ENCODE results near the gene SMYD3. TPM values are rescaled to one million over a fixed set of nuclear protein-coding genes. Genes with fewer than 3 reads are reported as not detected.

SMYD3 gene
- total RNA-seq, 1 donor from 2014 or later = 5.6 TPM

DNA sequence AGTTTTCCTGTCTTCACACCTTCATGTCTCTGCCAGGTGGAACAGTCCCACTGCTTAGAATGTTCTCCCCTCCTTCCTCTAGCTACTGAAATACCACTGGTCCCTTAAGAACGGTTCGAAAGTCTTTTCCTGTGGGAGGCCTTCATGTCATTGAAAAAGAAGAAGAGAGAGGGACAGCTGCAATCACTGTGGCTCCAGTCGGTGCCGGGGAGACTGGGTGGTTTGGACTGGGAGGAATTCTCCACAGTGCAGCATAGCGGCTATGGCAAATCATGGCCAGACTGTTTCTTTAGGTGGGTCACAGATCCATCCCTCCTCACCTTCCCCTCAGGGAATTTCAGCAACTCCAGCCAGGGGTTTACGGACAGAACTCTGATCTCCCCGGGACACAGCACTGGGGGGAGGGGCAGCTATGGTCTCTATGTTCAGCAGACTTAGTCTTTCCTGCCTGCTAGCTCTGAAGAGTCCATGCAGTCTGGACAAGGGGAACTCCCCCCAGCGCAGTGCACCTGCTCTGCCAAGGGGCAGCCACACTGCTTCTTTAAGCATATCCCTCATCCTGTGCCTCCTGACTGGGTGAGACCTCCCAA is 567.2 kb downstream of the SMYD3 start:
- intact Hi-C loops (cut with DNase I) = no loop called here
- DNase-seq (ENCODE audit: low spot score) = no peak

DNA sequence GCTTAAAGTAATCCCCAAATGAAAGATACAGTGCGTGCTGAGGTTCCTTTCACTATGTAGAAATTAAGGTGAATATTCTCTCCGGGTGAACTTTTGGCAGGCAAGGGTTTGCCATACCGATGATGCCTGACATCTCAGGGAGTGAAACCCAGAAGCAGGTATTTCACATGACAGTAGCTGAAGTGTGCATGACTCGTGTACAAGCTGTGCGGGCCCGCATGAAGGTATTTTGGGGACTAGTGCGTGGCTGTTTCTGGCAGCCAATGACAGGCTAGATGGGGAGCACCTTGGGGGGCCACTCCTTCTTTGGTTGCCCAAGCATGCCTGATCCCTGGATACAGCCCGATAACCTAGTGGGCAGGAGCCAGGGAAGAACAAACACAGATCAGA is 569.0 kb downstream of the SMYD3 start:
- intact Hi-C loops (cut with DNase I) = no loop called here
- DNase-seq (ENCODE audit: low spot score) = no peak

DNA sequence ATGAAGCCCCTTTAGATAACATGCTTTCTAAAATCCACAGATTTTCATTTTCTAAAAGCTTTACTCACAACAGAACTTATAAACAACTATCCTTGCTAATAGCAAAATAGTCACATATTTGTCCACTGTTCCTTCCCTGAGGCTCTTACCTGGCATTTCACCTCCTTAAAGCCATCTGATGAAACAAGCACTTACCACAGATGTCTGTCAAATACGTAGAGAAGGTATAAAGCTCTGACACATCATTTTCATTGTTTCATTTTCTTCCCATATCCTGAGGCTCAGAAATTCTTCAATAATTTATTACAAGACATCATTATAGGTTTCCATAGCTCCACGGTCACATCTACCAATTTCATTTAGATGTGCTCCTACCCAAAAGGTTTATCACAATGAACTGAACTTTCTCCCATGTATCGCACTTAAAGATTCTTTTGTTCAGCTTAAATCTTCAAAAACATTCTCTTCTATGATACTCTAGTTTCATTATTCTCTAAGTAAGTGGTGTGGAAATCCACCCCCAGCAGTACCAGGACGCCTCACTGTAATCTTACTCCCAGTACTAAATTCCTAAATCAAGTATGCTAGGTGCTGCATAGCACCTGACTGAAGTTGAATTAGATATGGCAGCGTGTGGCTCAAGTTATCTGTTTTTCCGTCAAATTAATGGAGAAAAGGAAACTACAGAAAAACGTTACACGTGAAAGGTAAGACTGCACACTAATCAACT is 569.6 kb downstream of the SMYD3 start:
- DNase-seq (ENCODE audit: low spot score) = no peak
- intact Hi-C loops (cut with DNase I) = no loop called here

DNA sequence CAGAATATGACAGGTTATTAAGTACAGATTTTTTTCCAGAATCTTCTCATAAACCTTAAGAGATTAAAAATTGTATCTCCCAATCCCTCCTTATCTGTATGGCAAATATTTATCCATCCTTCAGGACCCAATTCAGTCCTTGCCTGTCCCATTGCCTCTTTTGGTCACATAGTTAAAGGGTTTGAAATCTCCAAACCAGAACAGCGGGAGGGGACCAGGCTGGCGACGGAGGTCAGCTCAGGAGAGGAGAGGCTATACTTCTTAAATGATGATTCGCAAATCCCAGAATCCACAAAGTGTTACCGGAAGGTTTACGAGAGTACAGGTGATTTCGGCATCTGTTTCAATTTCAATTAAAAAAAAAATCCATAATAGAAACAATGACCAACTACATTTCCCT is 572.7 kb downstream of the SMYD3 start:
- intact Hi-C loops (cut with DNase I) = no loop called here
- DNase-seq (ENCODE audit: low spot score) = no peak

DNA sequence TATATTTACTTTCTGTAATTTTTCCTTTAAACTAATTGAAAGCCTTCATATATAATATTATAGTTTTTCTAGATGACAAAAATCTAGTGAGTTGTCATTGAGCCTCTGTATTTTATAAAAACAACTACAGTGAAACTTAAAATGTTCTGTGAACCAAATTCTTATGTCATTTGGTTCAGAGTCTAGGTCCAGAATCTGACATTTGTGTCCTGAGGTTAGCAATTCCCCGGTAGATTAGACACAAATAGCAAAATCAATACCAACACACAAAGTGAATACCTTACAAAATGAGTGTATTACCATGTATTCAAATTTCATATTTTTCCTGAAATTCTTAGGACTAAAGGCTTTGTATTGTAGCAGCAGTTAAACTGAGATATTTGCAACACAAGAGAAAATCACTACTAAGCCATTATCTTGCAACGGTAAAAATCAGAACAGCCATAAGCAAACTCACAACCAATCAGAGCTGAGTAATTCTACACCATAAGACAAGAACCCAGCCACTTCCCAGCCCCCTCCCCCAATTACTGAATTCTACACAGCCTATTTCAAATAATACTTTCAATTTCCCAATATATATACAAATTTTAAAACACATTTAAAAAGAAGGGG is 573.5 kb downstream of the SMYD3 start:
- intact Hi-C loops (cut with DNase I) = no loop called here
- DNase-seq (ENCODE audit: low spot score) = no peak

DNA sequence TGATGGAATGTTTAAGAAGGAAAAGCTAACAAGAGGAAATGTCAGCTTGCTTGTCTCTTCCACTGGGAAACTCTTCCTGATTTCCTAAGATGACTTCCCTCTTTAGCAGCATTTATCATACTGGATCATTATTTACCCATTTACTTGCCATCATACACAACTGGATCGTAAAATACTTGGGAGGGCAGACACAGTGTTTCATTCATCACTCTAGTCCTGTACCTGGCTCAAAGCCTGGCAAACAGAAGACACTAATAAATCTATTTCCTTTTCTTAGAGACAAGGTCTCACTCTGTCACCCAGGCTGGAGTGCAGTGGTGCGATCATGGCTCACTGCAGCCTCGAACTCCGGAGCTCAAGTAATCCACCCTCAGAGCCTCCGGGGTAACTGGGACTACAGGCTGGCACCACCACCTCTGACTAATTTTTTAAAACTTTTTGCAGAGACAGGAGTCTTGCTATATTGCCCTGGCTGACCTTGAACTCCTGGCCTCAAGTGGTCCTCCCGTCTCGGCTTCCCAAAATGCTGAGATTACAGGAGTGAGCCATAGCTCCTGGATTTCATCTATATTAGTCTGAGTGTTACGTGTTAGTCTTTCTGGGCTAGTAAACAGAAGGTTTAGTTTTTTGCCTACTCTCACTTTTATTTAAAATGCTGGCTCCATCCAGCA is 574.6 kb downstream of the SMYD3 start:
- intact Hi-C loops (cut with DNase I) = no loop called here
- DNase-seq (ENCODE audit: low spot score) = no peak

DNA sequence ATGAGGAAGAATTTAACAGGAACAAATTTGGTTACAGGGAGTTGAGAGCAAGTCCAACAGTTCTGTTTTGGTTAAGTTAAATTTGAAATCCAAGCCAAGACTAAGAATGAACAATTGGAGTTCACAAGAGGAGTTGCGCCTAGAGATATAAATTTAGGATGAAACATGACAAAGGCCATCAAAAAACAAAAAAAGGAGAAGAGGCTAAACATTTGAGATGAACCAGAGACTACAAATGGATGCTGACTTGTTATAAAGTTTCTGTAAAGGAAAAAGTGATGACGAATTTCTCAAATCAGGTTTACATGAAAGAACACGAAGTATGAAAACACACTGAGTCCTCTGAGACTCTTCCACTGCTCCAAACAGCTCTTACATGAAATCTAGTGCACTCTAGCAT is 575.6 kb downstream of the SMYD3 start:
- no peak for DNase-seq (ENCODE audit: low spot score)
- intact Hi-C loops (cut with DNase I) = no loop called here

DNA sequence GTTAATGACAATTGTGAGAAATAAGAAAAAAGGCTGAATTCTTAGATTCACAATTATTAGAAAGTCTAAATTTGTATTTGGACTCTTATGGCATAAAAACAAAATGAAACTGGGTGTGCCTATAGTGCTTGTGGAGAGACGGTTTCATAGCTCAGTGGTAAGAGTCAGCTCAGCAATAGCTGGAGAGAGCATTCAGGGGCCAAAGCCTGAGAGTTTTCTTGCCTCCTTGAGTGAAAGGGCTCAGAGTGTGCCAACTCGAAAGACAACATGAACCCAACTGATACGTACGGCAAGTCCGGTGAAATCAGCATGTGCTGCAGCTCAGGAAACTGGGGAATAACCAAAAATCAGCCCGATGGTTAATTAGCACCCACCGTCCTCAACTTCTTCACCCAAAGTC is 577.9 kb downstream of the SMYD3 start:
- DNase-seq (ENCODE audit: low spot score) = no peak
- intact Hi-C loops (cut with DNase I) = no loop called here

DNA sequence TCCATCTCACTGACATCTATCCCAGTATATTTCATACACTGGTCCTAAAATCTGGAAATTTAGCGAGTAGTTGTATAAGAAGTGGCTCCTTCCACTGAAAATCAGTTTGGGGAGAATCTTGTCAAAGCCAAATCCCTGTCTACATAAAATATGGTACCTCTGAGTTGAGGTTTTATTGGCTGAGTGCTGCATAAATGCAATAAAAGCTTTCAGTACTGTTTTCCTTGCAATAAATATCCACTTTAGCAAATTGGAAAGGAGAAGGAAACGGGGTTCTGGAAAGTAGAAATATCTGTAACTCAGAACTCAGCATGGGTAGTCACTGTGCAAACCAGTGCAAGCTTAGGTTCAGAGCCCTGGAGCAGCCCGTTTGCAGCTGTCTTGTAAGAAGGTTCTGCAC is 580.2 kb downstream of the SMYD3 start:
- intact Hi-C loops (cut with DNase I) = no loop called here
- no peak for DNase-seq (ENCODE audit: low spot score)

DNA sequence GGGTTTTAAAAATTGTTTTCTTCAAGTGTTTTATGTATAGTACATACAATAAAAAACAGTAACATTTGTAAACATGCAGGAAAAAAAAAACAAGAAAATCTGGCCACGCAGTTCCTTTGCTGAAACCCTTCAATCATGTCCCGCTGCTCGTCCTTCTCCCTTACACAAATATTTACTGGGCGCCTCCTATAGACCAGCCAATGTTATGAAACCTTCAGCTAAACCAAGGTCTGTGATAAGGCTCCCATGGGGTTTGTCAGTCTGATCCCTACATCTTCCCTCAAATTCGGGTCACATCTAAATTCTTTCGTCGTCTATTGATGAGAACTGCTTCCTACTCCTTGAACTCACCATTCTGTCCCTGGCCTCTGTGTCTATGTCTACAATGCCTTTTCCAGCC is 583.9 kb downstream of the SMYD3 start:
- intact Hi-C loops (cut with DNase I) = no loop called here
- DNase-seq (ENCODE audit: low spot score) = no peak

DNA sequence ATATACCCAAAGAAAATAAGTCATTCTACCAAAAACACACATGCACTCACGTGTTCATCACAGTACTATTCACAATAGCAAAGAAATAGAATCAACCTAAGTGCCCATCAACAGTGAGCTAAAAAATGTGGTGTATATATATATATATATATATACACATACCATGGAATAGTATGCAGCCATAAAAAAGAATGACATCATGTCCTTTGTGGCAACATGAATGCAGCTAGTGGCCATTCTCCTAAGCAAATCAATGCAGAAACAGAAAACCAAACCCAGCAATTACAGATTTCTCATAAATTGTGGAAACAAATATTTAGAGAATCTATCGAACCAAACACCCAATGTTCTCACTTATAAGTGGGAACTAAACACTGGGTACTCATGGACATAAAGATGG is 585.7 kb downstream of the SMYD3 start:
- no peak for DNase-seq (ENCODE audit: low spot score)
- intact Hi-C loops (cut with DNase I) = no loop called here

DNA sequence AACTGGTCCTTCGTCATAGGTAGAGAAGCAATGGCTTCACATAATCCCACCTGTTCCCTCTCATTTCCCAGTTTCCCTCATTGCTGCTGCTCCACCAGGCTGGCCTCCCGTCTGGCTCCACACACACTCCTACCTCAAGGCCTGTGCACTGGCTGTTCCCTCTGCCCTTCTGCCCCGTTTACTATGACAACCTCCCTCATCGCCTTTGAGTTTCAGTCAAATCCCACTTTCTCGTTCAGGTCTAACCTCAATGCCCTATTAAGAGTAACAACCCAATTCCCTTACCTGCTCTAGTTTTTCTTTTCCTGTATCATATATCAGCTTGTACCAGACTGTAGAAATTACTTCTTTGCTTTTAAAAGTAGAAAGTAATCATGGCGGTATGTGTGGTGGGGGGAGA is 589.7 kb downstream of the SMYD3 start:
- intact Hi-C loops (cut with DNase I) = no loop called here
- no peak for DNase-seq (ENCODE audit: low spot score)

DNA sequence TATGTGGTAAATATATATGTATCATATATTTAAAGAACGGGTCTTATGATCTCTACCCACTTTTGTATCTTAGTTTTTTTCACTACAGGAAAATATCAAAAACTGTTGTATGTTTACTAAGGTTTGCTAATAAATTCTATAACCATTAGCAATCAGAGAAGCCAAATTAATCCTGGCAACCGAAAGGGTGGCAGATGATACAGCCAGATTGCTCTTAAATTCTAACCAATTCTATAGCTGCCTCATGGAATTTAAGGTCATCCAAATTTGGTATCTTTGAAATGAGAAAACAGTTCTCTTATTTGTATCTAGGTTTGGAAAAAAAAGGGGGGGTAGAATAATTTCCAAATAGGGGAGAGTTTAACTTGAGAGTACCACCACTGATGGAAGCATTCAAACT is 591.2 kb downstream of the SMYD3 start:
- DNase-seq (ENCODE audit: low spot score) = no peak
- intact Hi-C loops (cut with DNase I) = no loop called here

DNA sequence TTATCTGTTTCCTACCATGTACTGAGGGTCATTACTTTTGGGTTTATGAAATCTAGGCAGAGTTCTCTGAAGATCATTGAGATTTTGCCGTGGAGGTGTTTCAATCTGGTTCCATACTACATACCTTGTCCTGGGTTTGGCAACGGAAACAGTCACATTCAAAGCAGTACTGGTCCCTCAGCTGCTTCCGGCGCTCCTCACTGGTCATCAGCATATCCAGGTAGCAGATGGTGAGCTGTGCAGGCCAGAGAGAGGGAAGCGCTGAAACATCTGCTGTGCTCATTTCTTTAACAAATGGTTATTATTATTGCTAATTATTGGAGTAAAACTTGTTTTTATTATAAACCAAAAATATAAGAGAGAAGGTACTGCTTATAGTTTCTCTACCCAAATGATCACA is 591.7 kb downstream of the SMYD3 start:
- intact Hi-C loops (cut with DNase I) = no loop called here
- no peak for DNase-seq (ENCODE audit: low spot score)

DNA sequence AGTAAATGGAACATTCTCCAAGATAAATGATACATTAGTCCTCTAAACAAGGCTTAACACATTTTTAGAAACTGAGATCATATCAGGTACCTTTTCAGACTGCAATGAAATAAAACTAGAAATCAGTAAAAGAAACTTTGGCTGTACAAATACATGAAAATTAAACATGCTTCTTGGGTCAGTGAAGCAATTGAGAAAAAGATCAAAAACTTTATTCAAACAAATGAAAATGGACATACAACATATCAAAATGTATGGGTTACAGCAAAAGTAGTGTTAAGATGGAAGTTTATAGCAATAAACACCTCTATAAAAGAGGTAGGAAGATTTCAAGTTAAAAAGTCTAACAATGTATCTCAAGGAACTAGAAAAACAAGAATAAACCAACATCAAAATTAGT is 598.5 kb downstream of the SMYD3 start:
- intact Hi-C loops (cut with DNase I) = no loop called here
- no peak for DNase-seq (ENCODE audit: low spot score)

DNA sequence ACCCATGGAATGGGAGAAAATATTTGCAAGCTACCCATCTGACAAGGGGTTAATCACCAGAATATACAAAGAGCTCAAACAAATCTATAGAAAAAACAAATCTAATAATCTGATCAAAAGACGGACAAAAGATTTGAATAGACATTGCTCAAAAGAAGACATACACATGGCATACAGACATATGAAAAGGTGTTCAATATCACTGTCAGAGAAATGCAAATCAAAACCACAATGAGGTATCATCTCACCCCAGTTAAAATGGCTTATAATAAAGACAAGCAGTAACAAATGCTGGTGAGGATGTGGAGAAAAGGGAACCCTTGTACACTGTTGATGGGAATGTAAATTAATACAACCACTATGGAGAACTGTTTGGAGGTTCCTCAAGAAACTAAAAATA is 600.9 kb downstream of the SMYD3 start:
- no peak for DNase-seq (ENCODE audit: low spot score)
- intact Hi-C loops (cut with DNase I) = no loop called here

DNA sequence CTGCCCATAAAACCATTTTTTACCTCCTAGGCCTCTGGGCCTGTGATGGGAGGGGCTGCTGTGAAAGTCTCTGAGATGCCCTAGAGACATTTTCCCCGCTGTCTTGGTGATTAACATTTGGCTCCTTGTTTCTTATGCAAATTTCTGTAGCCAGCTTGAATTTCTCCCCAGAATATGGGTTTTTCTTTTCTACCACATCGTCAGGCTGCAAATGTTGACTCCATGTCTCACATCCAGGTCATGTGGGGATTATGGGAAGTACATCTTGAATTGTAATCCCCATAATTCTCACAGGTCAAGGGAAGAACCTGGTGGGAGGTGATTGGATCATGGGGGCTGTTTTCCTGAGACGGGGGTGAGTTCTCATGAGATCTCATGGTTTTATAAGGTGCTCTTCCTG is 603.2 kb downstream of the SMYD3 start:
- no peak for DNase-seq (ENCODE audit: low spot score)
- intact Hi-C loops (cut with DNase I) = no loop called here

DNA sequence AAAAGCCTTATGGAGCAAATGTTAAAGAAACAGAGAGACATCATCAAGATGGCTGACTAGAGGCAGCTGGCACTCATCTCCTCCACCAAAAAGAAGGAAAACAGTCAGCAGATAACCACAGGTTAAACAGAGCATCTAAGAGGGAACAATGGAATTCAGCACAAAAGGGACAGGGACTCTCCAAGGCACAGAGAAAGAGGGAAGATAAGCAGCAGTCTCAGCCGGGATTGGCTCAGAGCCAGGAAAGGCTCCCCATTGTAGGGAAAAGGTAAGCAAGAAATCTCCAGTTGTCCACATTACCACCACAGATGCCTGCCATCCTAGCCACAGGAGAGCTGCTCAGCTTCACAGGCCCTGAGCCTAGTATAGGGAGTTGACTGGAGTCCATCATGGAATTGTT is 605.5 kb downstream of the SMYD3 start:
- intact Hi-C loops (cut with DNase I) = no loop called here
- no peak for DNase-seq (ENCODE audit: low spot score)

DNA sequence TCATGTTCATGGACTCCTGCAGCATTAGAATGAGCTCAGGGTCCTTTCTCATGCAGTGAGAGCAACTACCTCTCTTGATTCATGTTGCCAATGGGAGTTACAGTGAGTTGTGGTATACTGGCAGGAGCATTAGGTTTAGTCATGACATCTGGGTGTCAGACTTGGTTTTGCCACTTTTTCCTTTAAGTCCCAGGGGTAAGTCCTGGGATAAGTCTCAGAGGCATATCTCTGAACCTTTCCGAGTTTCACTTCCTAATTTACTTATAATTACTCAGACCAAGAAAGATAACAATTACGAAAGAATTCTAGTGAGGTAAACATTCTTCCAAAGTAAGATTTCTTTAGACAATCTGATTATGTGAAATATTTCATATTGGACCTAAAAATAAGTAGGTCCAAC is 606.0 kb downstream of the SMYD3 start:
- intact Hi-C loops (cut with DNase I) = no loop called here
- DNase-seq (ENCODE audit: low spot score) = no peak

DNA sequence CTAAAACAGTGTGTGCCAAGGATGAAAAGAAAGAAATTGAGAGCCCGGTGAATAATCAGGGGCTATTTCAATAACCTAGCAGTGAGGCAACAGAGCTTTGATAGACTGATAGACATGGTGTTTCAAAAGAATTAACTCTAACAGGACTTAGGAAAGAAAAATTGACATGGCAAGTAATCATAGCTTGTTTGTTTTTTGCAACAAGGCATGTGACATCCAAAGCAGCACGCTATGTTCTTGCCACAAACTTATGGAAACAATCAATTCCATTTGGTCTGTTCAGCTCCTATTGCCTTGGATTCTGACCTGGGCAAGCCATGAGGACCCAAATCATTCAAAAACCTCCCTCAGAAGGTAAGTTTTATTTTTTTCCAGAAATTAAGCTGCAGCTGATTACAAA is 608.5 kb downstream of the SMYD3 start:
- DNase-seq (ENCODE audit: low spot score) = no peak
- intact Hi-C loops (cut with DNase I) = no loop called here

DNA sequence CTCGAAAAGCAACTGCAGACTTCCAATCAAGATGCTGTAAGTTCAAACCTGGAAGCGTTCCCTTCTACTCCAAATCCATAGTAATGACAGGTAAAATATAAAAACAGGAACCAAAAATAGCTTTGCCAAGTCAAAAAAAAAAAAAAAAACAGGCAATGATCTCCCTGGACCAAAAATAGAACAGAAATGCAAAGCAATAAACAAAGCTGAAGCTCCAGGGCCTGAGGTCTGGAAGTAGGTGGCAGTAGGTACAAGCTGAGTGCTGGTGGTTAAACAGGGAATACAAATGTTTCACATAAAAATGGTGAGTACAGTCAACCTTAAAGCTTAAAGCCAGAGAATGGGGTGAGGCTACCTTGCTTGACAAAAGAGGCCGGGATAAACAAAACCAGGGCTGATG is 610.8 kb downstream of the SMYD3 start:
- DNase-seq (ENCODE audit: low spot score) = no peak
- intact Hi-C loops (cut with DNase I) = no loop called here

All from cardiac septum (tissue), 1 donor.